ENCODE results near the gene RAB17. TPM values are rescaled to one million over a fixed set of nuclear protein-coding genes. Genes with fewer than 3 reads are reported as not detected.

The RAB17 gene
- total and polyA plus RNA-seq, 2 of the 8 experiments (the other 6 are each of a cell fraction or from before 2014, with no cell fraction given) = 42.6 to 83.4 TPM

GRCh38 chr2:237556773-237557632 lies 33.5 kb downstream of the RAB17 start:
- Histone ChIP-seq H4K8ac (ENCODE audit: extremely low read depth, insufficient read depth, low read length) (no peak overlapping the region), H2BK5ac (ENCODE audit: low read depth, low read length) (no peak overlapping the region), H3K79me2 (ENCODE audit: control insufficient read depth in 1 of 2, insufficient read depth in 2 of 2, low read length in 2 of 2) (no peaks in the 10 kb centered on the region), H2AK5ac (ENCODE audit: low read depth, low read length) (no peak overlapping the region), H3K27me3 (replicated peaks in 1 of 4; ENCODE audit: control insufficient read depth in 3 of 4, extremely low read depth in 1 of 4, insufficient read depth in 3 of 4, low read length in 3 of 4) (no peaks in the 10 kb centered on the region; a peak in 1 of 7 replicates), H3K4ac (replicated peaks; ENCODE audit: insufficient read length, low read depth, low read length) (no peak overlapping the region), H3K18ac (ENCODE audit: extremely low read depth, low read length) (no peak overlapping the region), H3K23me2 (ENCODE audit: low read depth, low read length) (no peaks in the 10 kb centered on the region), H3K9me3 (ENCODE audit: insufficient read depth in 2 of 2, low read depth in 1 of 2, low read length in 1 of 2) (peaks cover 13 to 15% of the 10 kb centered on the region in 2 experiments; a peak in 3 of 4 replicates), H2BK20ac (ENCODE audit: low read length) (no peak overlapping the region), H3K4me3 (ENCODE audit: extremely low read depth in 1 of 4, insufficient read depth in 2 of 4, low read depth in 3 of 4, low read length in 4 of 4) (no peak overlapping the region), H4K5ac (ENCODE audit: insufficient read length, low read depth, low read length) (no peak overlapping the region), H3K36me3 (ENCODE audit: control insufficient read depth in 2 of 4, insufficient read depth in 4 of 4, low read length in 3 of 4) (peaks cover 0 to 27% (median 12%) of the 10 kb centered on the region in 4 experiments; a peak in 4 of 8 replicates), H3K4me1 (replicated peaks in 1 of 4; ENCODE audit: control insufficient read depth in 3 of 4, insufficient read depth in 4 of 4, low read length in 3 of 4) (no peaks in the 10 kb centered on the region), H3K4me2 (ENCODE audit: insufficient read depth in 1 of 2, low read depth in 2 of 2, low read length in 2 of 2) (no peak overlapping the region), H2BK120ac (replicated peaks; ENCODE audit: low read depth, low read length) (no peak overlapping the region), H3K9ac (replicated peaks in 1 of 4; ENCODE audit: extremely low read depth in 1 of 4, low read depth in 3 of 4, low read length in 3 of 4) (no peak overlapping the region), H4K20me1 (replicated peaks in 1 of 2; ENCODE audit: control insufficient read depth in 1 of 2, insufficient read depth in 2 of 2, low read length in 2 of 2) (no peaks in the 10 kb centered on the region), H2AFZ (ENCODE audit: low read length) (no peak overlapping the region), H2BK12ac (ENCODE audit: low read depth, low read length) (no peak overlapping the region), H3K23ac (ENCODE audit: insufficient read length) (no peak overlapping the region), H3K27ac (ENCODE audit: low read depth, low read length) (no peak overlapping the region), H3K56ac (replicated peaks; ENCODE audit: insufficient read length, low read depth, low read length) (no peak overlapping the region), H2BK15ac (ENCODE audit: low read length) (no peak overlapping the region), H3K79me1 (ENCODE audit: low read depth, low read length) (no peaks in the 10 kb centered on the region), H4K91ac (replicated peaks; ENCODE audit: insufficient read length, low read length) (no peak overlapping the region), H3K14ac (ENCODE audit: insufficient read length) (no peak overlapping the region)
- 50 to 74% methylated on average over 2 to 11 of the region's 11 CpGs for WGBS, 2 experiments (ENCODE audit: extremely low coverage in 1 of 2, insufficient coverage in 1 of 2, insufficient read length in 1 of 2, insufficient replicate concordance in 2 of 2, low coverage in 1 of 2, low lambda C conversion rate in 2 of 2, missing lambda C conversion rate in 1 of 2)
- DNase-seq (ENCODE audit: low read depth in 1 of 2, low spot score in 2 of 2) (no peak), FAIRE-seq (no peak)
- CTCF ChIA-PET (ENCODE audit: partially characterized antibody) = interaction anchor here (0.8 to 5.6 kb wide), 4 partner anchors 8 to 44 kb away, joined by 3 to 25 read pairs (median 5); no protein-coding TSS in a partner anchor
- no peak for TF ChIP-seq SIX5 (IDR thresholded peaks at IDR 0.05; ENCODE audit: low read depth, low read length)
- POLR2A ChIA-PET (ENCODE audit: partially characterized antibody) = interaction anchor here (1.1 kb wide), 1 partner anchor 28 kb away, joined by 4 read pairs; no protein-coding TSS in a partner anchor

Measured in H1 (cell line).